GM10847 (cell line): ENCODE measurements around the gene TTC28.
"Not testable (repeated sequence)": the region's sequence is repeated elsewhere in the genome, so short reads cannot be mapped to it uniquely, and the experiment has no call there.

ENCODE experiments used
- POLR2A ChIP-seq: IDR thresholded peaks from 2 replicates; pipeline ENCODE4 v1.6.1; 2011; ENCODE audit not compliant: insufficient read length; ENCODE audit errors: extremely low read depth

The TTC28 gene

DNA sequence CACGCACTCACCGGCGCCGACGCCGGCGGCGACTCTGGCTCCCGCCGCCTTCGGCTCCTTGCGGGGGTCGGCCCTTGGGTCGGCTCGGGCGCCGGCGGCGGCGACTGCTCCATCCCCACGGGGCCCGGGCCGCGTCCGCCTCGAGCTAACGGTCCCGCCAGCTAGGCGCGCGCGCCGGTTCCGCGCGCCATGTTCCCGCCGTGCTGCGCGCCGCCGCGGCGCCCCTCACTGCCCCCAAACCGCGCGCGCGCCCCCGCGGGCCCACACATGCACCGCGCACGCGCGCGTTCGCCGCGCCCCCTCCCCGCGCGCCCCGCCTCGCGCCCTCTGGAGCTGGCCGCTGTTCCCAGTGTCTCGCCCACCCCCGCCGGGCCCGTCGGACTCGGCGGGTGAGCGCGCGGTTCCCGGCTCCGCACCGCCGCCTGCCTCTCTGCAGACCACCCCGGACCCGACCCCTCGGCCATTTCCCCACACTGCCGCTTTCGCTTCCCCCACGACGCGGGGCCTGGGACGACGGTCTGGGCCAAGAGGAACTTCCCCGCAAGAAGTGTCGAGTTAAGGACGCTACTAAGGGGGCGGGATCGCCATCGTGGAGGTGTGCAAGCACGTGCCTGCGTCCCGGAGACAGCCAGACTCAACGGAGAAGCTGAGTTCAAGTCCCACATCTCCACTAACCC, at the start of gene TTC28:
TSS of gene TTC28 (minus strand) at position 230 of the 677 bp plus-strand sequence. CDS start at position 113, 117 bp downstream.
- TF ChIP-seq POLR2A: not testable (repeated sequence)

- TF ChIP-seq POLR2A: no peak
Observed at GRCh38 chr22:28728621-28729313, 49.1 kb upstream of the TTC28 start.

DNA sequence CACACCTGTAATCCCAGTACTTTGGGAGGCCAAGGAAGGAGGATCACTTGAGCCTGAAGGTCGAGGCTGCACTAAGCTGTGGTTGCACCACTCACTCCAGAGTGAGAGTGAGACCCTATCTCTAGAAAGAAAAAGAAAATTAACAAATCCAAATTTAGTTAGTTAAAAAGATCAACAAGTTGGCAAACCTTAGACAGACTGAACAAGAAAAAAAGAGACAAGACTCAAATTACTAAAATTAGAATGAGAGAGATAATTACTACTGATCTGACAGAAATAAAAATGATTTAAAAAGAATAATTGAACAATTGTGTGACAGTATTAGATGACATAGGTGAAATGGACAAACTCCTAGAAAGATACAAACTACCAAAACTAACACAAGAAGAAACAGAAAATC, 48.4 kb upstream of the TTC28 start:
- no peak for TF ChIP-seq POLR2A

GRCh38 chr22:28718044-28718443, 38.4 kb upstream of the TTC28 start:
- no peak for TF ChIP-seq POLR2A

DNA sequence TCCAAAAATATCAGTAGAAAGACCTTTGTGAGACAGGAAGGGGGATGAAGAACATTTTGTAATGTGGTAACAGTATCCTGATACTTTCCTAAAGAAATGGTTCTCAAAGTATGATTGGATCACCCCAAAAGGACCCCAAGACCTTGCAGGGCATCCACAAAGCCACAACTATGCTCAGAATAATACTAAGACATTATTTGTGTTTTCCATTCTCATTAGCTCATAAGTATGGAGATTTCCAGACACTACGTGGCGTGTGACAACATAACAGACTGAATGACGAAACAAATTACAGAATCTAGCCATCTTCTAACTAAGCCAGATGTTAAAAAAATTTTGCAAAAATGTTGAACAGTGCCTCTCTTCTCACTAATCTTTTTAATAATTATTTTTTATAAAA, 37.0 kb upstream of the TTC28 start:
- TF ChIP-seq POLR2A: no peak

- TF ChIP-seq POLR2A: no peak
Observed at GRCh38 chr22:28715611-28716010, 36.0 kb upstream of the TTC28 start.

GRCh38 chr22:28714043-28714628, 34.5 kb upstream of the TTC28 start:
- no peak for TF ChIP-seq POLR2A

DNA sequence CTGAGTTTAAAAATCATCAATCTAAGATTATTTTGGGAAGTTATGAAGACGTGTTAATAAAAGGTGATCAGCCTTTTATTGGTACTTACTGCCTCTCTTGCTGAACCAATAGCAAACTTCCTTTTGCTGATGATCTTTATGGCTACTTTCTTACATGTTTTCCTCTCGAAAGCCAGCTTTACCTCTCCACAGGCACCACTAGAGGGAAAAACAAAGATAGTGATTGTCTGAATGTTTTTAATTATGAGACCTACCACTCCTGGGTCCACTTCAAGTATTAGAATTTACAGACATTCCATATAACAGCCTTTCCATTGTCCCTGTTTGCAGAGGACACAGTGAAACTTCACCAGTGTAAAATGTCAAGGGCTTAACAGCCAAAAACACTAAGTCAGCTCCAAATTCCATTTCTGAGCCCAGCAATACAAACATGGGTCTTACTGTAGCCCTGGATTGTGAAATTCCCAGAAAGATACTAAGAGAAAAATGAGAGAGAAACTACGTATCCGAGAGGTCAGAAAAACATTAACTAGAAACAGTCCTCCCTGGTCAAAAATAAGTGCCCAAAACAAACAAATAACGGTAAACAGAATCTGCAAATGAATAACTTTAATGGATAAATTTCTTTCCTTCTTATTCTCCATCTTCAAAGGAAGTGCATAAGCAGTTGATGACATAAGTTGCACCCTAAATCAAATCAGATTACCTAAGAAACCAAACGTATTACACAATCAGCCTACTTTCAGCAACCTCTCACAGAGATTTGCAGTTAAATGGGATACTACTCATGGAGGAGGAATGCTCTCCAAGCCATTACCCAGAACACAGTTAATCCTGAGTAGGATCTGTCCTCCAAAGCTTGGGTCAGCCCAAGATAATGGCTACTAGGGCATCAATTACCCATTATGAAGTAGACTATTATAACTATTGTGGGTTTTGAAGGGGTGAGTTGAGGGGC, 32.5 kb upstream of the TTC28 start:
- no peak for TF ChIP-seq POLR2A

- TF ChIP-seq POLR2A: no peak
Observed at GRCh38 chr22:28711341-28711740, 31.7 kb upstream of the TTC28 start.

DNA sequence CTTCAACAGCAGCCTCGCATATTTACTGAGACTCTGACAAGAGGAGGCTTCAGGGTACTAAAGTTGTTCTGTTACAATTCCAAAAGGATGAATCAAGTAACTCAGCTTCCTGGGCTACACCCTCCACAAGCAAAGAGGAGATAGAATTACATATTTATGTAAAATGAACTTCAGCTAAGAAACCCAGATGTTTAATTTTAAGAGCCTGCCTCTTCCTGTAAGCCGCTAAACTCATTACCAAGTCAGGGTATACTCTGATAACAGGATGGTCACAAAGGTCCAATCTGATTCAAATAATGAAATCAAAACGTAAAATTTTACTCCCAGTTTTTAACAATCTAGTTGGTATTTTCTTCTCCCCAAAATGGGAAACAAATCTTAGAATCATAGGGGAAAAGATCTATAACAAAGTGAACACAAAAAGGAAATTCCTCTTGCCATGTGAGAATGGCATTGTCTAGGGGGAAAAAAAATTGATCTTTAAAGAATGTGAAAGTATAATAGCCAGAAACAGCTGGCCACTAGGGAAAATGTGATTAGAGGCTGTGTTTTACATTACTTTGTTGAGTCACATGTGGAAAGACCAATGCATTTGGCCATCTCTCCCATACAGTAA, 31.0 kb upstream of the TTC28 start:
- TF ChIP-seq POLR2A: no peak

- TF ChIP-seq POLR2A: no peak
Observed at GRCh38 chr22:28710107-28710506, 30.5 kb upstream of the TTC28 start.

- no peak for TF ChIP-seq POLR2A
Observed at GRCh38 chr22:28706845-28707244, 27.2 kb upstream of the TTC28 start.

DNA sequence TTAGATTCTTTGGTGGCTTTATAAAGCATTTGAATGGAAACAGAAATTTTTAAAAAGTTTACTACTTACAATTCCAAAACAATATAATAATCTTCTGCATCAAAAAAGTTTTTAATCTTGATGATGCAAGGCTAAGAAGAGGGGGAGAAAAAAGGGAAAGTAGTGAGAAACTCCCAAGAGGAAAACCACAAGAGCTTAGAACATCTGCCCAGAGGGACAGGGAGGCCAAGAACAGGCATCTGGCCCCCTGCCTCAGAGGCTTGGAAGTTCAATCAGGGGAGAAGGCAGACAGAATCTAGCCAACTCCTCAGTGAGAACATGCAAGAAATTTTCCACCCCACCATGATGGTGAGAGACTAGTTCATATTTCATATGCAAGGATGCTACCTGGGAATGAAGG, 23.8 kb upstream of the TTC28 start:
- TF ChIP-seq POLR2A: no peak

- no peak for TF ChIP-seq POLR2A
Observed at GRCh38 chr22:28702891-28703290, 23.3 kb upstream of the TTC28 start.

GRCh38 chr22:28674121-28674563, 5.5 kb downstream of the TTC28 start:
- no peak for TF ChIP-seq POLR2A
